ENCODE data around the gene ADAMTS3. TPM values are rescaled to one million over a fixed set of nuclear protein-coding genes. Genes with fewer than 3 reads are reported as not detected.

Gene ADAMTS3
- total and polyA plus RNA-seq, 9 of the 15 experiments (the other 6 are each of a cell fraction or from before 2014, with no cell fraction given), result 4.0 to 18.0 (median 12.1) TPM

- TF ChIP-seq, protein P1, sequence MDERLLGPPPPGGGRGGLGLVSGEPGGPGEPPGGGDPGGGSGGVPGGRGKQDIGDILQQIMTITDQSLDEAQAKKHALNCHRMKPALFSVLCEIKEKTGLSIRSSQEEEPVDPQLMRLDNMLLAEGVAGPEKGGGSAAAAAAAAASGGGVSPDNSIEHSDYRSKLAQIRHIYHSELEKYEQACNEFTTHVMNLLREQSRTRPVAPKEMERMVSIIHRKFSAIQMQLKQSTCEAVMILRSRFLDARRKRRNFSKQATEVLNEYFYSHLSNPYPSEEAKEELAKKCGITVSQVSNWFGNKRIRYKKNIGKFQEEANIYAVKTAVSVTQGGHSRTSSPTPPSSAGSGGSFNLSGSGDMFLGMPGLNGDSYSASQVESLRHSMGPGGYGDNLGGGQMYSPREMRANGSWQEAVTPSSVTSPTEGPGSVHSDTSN (CRISPR knock-in tag; IDR thresholded peaks at IDR 0.05; ENCODE audit: low read depth), result no peak
- TF ChIP-seq, protein P1 (tag; conservative IDR thresholded peaks at IDR 0.05; ENCODE audit: low read depth), result no peak
- TF ChIP-seq, protein P2, sequence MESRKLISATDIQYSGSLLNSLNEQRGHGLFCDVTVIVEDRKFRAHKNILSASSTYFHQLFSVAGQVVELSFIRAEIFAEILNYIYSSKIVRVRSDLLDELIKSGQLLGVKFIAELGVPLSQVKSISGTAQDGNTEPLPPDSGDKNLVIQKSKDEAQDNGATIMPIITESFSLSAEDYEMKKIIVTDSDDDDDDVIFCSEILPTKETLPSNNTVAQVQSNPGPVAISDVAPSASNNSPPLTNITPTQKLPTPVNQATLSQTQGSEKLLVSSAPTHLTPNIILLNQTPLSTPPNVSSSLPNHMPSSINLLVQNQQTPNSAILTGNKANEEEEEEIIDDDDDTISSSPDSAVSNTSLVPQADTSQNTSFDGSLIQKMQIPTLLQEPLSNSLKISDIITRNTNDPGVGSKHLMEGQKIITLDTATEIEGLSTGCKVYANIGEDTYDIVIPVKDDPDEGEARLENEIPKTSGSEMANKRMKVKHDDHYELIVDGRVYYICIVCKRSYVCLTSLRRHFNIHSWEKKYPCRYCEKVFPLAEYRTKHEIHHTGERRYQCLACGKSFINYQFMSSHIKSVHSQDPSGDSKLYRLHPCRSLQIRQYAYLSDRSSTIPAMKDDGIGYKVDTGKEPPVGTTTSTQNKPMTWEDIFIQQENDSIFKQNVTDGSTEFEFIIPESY (CRISPR knock-in tag; IDR thresholded peaks at IDR 0.05), result no peak
- TF ChIP-seq NFE2 (IDR thresholded peaks at IDR 0.05; ENCODE audit: low read depth), result peak; percentile 86
- no peak for TF ChIP-seq ILF3 (IDR thresholded peaks at IDR 0.05; ENCODE audit: borderline replicate concordance)
- no peak for TF ChIP-seq LARP7 (IDR thresholded peaks at IDR 0.05)
- TF ChIP-seq ELF1 (tag; IDR thresholded peaks at IDR 0.05), result no peak
- TF ChIP-seq, protein P3, sequence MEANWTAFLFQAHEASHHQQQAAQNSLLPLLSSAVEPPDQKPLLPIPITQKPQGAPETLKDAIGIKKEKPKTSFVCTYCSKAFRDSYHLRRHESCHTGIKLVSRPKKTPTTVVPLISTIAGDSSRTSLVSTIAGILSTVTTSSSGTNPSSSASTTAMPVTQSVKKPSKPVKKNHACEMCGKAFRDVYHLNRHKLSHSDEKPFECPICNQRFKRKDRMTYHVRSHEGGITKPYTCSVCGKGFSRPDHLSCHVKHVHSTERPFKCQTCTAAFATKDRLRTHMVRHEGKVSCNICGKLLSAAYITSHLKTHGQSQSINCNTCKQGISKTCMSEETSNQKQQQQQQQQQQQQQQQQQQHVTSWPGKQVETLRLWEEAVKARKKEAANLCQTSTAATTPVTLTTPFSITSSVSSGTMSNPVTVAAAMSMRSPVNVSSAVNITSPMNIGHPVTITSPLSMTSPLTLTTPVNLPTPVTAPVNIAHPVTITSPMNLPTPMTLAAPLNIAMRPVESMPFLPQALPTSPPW (CRISPR knock-in tag; IDR thresholded peaks at IDR 0.05), result no peak
- no peak for TF ChIP-seq SMAD4 (CRISPR knock-in tag; conservative IDR thresholded peaks at IDR 0.05)
- no peak for TF ChIP-seq SMAD2 (IDR thresholded peaks at IDR 0.05; ENCODE audit: low read depth, low read length)
- no peak for TF ChIP-seq NR2C1 (IDR thresholded peaks at IDR 0.05)
- TF ChIP-seq NR2C1 (tag; IDR thresholded peaks at IDR 0.05), result no peak
- no peak for TF ChIP-seq JUNB (CRISPR knock-in tag; conservative IDR thresholded peaks at IDR 0.05)
- TF ChIP-seq SRF (CRISPR knock-in tag; IDR thresholded peaks at IDR 0.05), result no peak
- TF ChIP-seq ZNF644 (tag; IDR thresholded peaks at IDR 0.05; ENCODE audit: low read depth), result no peak
- no peak for TF ChIP-seq MITF (IDR thresholded peaks at IDR 0.05)
- no peak for TF ChIP-seq ETS1 (conservative IDR thresholded peaks at IDR 0.05; ENCODE audit: control insufficient read depth, low read depth, low read length)
- no peak for TF ChIP-seq ZNF785 (CRISPR knock-in tag; IDR thresholded peaks at IDR 0.05)
- no peak for TF ChIP-seq BDP1 (IDR thresholded peaks at IDR 0.05; ENCODE audit: insufficient read depth, insufficient read length)
- no peak for TF ChIP-seq ELF2 (CRISPR knock-in tag; IDR thresholded peaks at IDR 0.05)
- TF ChIP-seq DACH1 (IDR thresholded peaks at IDR 0.05; ENCODE audit: partially characterized antibody), result no peak
- peak; percentile 79 for TF ChIP-seq NFE2L1 (tag; IDR thresholded peaks at IDR 0.05; ENCODE audit: borderline replicate concordance, low read depth)
These were observed 95.6 kb downstream of the ADAMTS3 start (continued) for GRCh38 chr4:72473434-72473900.

All from K562 (cell line).